GM12873 (cell line): ENCODE results near the gene GTF3C1.

Source experiments
- CTCF ChIP-seq: IDR thresholded peaks from 2 replicates; pipeline ENCODE4 v1.5.1; 2012; ENCODE audit warnings: low read depth, mild to moderate bottlenecking, moderate library complexity, low read length, control low read depth; ENCODE audit not compliant: insufficient read depth; ENCODE audit errors: missing control alignments

GTF3C1 gene

GRCh38 chr16:27439271-27440018, 110.3 kb downstream of the GTF3C1 start:
- TF ChIP-seq CTCF = no peak

GRCh38 chr16:27437946-27438345, 111.8 kb downstream of the GTF3C1 start:
- no peak for TF ChIP-seq CTCF

GRCh38 chr16:27436921-27437650, 112.6 kb downstream of the GTF3C1 start:
- TF ChIP-seq CTCF = no peak

- no peak for TF ChIP-seq CTCF
These were observed 113.6 kb downstream of the GTF3C1 start for GRCh38 chr16:27436065-27436464.

GRCh38 chr16:27434141-27435051, 115.3 kb downstream of the GTF3C1 start:
- TF ChIP-seq CTCF = no peak

GRCh38 chr16:27433636-27434035, 116.1 kb downstream of the GTF3C1 start:
- no peak for TF ChIP-seq CTCF

GRCh38 chr16:27432558-27432957, 117.2 kb downstream of the GTF3C1 start:
- no peak for TF ChIP-seq CTCF
